ENCODE results near the gene MYT1.
"Not testable (repeated sequence)": the region's sequence is repeated elsewhere in the genome, so short reads cannot be mapped to it uniquely, and the experiment has no call there.

MYT1 gene

GRCh38 chr20:64164123-64164836, at the start of gene MYT1:
TSS of gene MYT1 (plus strand) at chr20:64164452. CDS start at chr20:64198862, 34,410 bp downstream.
- DNase-seq, result no peak

- DNase-seq, result no peak
Measured at GRCh38 chr20:64115171-64115911, 48.9 kb upstream of the MYT1 start.

GRCh38 chr20:64116016-64116415, 48.2 kb upstream of the MYT1 start:
- no peak for DNase-seq

DNA sequence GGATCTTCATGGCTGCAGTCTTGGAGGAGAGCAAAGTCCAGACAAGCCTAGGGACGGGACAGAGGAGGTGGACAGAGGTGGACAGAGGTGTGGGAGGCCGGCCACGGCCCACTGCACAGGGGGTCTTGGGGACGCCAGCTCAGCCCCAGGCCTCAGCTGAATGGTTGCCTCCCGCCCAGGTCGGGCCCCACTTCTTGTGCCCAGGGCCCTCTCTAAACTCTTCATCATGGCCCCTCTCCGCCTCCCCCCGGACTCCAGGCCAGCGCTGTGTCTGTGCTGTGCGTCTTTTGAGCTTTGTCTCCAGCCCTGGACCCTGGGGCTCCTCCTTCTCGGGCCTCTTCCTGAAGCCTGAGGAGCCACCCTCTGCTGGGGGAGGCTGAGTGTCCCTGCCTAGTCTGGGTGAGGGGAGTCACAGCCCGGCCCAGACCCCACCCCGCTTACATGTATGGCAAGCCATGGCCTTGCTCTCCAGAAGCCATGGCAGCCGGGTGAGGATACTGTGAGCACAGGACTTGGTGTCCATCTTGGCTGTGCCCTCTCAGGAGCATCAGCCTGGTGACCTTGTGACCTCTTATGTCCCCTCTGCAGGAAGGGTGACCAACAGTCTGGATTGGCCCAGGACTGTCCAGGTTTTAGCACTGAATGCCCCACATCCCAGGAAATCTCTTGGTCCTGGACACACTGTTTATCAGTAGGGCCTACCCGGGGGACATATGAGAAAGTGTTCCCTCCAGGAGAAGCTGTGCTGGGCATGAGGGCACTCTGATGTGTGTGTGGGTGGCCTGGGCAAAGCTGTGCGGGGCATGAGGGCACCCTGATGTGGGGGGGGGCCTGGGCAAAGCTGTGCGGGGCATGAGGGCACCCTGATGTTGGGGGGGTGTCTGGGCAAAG, 47.5 kb upstream of the MYT1 start:
- DNase-seq, result no peak

- DNase-seq, result not testable (repeated sequence)
Measured at GRCh38 chr20:64117432-64117777, 46.8 kb upstream of the MYT1 start.

GRCh38 chr20:64119301-64119680, 45.0 kb upstream of the MYT1 start:
- no peak for DNase-seq

- no peak for DNase-seq
Measured at GRCh38 chr20:64119681-64120341, 44.4 kb upstream of the MYT1 start.

- no peak for DNase-seq
Measured at GRCh38 chr20:64121586-64121985, 42.7 kb upstream of the MYT1 start.

DNA sequence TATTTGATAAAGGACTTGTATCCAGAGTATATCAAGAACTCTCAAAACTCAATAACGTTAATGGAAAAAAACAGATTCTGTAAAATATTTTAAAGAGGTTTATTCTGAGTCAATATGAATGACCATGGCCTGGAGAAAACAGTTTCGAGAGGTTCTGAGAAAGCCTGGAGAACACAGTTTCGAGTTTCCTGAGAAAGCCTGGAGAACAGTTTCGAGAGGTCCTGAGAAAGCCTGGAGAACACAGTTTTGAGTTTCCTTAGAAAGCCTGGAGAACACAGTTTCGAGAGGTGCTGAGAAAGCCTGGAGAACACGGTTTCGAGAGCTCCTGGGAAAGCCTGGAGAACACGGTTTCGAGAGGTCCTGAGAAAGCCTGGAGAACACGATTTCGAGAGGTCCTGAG, 41.3 kb upstream of the MYT1 start:
- DNase-seq, result not testable (repeated sequence)

GRCh38 chr20:64123517-64123916, 40.7 kb upstream of the MYT1 start:
- not testable (repeated sequence) for DNase-seq

- no peak for DNase-seq
Measured at GRCh38 chr20:64129146-64129782, 35.0 kb upstream of the MYT1 start.

GRCh38 chr20:64130271-64130670, 34.0 kb upstream of the MYT1 start:
- DNase-seq, result no peak

DNA sequence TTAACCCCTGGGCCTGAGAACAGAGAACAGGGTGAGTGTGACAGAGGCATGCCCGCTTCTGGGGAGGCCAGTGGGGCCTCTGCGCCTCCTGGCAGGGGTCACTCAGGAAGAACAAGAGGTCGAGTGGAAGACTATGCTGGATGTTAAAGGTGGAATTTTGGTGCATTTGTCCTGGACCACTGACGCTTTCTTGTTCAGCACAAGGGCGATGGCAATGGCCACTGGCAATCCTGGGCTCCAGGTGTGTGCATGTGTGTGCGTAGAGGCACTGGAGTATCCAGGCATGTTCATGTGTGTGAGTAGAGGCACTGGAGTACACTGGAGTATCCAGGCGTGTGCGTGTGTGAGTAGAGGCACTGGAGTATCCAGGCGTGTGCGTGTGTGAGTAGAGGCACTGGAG, 33.4 kb upstream of the MYT1 start:
- no peak for DNase-seq

DNA sequence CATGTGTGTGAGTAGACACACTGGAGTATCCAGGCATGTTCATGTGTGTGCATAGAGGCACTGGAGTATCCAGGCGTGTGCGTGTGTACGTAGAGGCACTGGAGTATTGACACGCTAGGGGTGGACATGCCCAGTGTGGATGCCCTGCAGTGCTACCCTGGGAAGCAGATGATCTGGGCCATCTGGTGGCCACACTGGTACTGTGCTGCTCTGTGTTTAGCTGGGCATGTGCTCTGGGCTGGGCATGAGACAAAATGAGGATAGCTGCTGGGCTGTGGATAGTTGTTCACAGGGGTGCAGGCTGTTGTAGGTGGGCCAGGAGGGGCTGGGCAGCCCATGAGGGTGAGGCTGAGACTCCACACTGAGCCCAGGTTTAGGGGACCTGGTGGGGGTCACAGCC, 32.8 kb upstream of the MYT1 start:
- DNase-seq, result no peak

- DNase-seq, result no peak
Measured at GRCh38 chr20:64133951-64134407, 30.3 kb upstream of the MYT1 start.

DNA sequence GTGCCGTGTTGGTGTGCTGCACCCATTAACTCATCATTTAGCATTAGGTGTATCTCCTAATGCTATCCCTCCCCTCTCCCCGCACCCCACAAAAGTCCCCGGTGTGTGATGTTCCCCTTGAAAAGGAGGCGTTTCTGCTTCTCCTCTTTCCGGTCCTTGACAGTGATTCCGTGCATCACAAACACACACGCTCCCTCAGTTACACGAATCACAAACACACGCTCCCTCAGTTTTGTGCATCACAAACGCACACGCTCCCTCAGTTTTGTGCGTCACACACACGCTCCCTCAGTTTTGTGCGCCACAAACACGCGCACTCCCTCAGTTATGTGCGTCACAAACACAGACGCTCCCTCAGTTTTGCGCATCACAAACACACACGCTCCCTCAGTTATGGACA, 29.5 kb upstream of the MYT1 start:
- DNase-seq, result not testable (repeated sequence)

DNA sequence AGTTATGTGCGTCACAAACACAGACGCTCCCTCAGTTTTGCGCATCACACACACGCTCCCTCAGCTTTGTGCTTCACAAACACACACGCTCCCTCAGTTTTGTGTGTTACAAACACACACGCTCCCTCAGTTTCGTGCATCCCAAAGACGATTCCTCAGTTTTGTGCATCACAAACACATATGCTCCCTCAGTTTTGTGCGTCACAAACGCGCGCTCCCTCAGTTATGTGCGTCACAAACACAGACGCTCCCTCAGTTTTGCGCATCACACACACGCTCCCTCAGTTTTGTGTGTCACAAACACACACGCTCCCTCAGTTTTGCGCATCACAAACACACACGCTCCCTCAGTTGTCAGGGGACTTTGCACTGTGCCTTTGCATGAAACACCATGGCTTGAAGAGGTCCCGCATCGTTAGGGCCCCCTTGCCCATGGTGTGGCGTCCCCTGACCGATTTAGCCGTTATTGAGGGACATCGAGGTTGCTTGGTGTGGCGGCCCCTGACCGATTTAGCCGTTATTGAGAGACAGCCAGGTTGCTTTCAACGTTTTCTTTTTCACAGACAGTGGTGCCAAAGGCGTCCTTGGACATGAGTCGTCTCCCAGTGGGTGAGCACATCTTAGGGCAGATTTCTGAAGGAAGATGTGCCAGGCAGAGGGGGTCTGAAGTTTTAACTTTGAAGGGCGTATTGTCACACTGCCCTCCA, 28.1 kb upstream of the MYT1 start:
- DNase-seq, result no peak

- DNase-seq, result no peak
Measured at GRCh38 chr20:64137598-64138031, 26.6 kb upstream of the MYT1 start.

- no peak for DNase-seq
Measured at GRCh38 chr20:64138276-64138815, 25.9 kb upstream of the MYT1 start.

- no peak for DNase-seq
Measured at GRCh38 chr20:64139199-64140060, 24.8 kb upstream of the MYT1 start.

All from activated CD4-positive, CD25-positive, alpha-beta regulatory T cell (primary cell).